Motor neuron (in vitro differentiated cells): Measurements from ENCODE around the gene ERH. TPM values are rescaled to one million over a fixed set of nuclear protein-coding genes. Genes with fewer than 3 reads are reported as not detected.

ENCODE experiments used
- total RNA-seq, 8 experiments: library from RNA; unstranded; fragments of 300-600 nt; gene quantifications; 2 replicates each; pipeline versions ENCODE4 v1.2.3 to v1.2.4, GENCODE V29; 2022

The ERH gene
- total RNA-seq, 8 experiments from 2014 or later: 234 to 490 (median 320) TPM

Other genes starting within 250 kb of the ERH start
- 10 to 100 TPM; 20.5 to 42.0 (median 27.5) TPM for gene DCAF5, start 245.2 kb downstream of the ERH start, total RNA-seq
- 10 to 100 TPM in 7 of 8 experiments, 1 to 10 TPM in 1; 6.3 to 28.4 (median 18.8) TPM for gene EXD2, start 206.8 kb downstream of the ERH start, total RNA-seq
- 10 to 100 TPM in 5 of 8 experiments, 1 to 10 TPM in 2, under 1 TPM in 1; 0.72 to 23.5 (median 11.9) TPM for gene GALNT16, start 138.1 kb downstream of the ERH start, total RNA-seq
- 100 to 1,000 TPM in 2 of 8 experiments, 10 to 100 TPM in 6; 46.5 to 107 (median 65.0) TPM for gene SLC39A9, start 393 bp upstream of the ERH start, total RNA-seq
- gene PLEKHD1, start 86.4 kb upstream of the ERH start, total RNA-seq: 1 to 10 TPM in 1 of 8 experiments, under 1 TPM in 7; 0.13 to 1.2 (median 0.42) TPM
- 1 to 10 TPM in 5 of 8 experiments, under 1 TPM in 2, not detected in 1; 0.24 to 4.3 (median 3.5) TPM for gene CCDC177, start 176.6 kb upstream of the ERH start, total RNA-seq
- gene SUSD6, start 213.3 kb upstream of the ERH start, total RNA-seq: 10 to 100 TPM in 5 of 8 experiments, 1 to 10 TPM in 3; 6.5 to 36.3 (median 12.2) TPM